NCI-H1436 (cell line): Measurements from ENCODE around the gene TRNT1.

Experiments used
- DNase-seq: peaks from one replicate; lab custom pipeline; 2025; lab: John Stamatoyannopoulos, UW

Gene TRNT1

GRCh38 chr3:3110749-3111361 is 15.9 kb upstream of the TRNT1 start:
- no peak for DNase-seq

- no peak for DNase-seq
Measured at GRCh38 chr3:3113042-3113709, 13.6 kb upstream of the TRNT1 start.

GRCh38 chr3:3117651-3118050 is 9.1 kb upstream of the TRNT1 start:
- DNase-seq: no peak

- DNase-seq: no peak
Measured at GRCh38 chr3:3119393-3119851, 7.3 kb upstream of the TRNT1 start.

- no peak for DNase-seq
Measured at GRCh38 chr3:3125977-3126376, 763 bp upstream of the TRNT1 start.

GRCh38 chr3:3127432-3128010 is 781 bp downstream of the TRNT1 start:
- DNase-seq: no peak

GRCh38 chr3:3129579-3129978 is 2.8 kb downstream of the TRNT1 start:
- DNase-seq: no peak

GRCh38 chr3:3133500-3133899 is 6.8 kb downstream of the TRNT1 start:
- DNase-seq: no peak

GRCh38 chr3:3134750-3135448 is 8.2 kb downstream of the TRNT1 start:
- no peak for DNase-seq

- no peak for DNase-seq
Measured at GRCh38 chr3:3137526-3137925, 10.8 kb downstream of the TRNT1 start.

DNA sequence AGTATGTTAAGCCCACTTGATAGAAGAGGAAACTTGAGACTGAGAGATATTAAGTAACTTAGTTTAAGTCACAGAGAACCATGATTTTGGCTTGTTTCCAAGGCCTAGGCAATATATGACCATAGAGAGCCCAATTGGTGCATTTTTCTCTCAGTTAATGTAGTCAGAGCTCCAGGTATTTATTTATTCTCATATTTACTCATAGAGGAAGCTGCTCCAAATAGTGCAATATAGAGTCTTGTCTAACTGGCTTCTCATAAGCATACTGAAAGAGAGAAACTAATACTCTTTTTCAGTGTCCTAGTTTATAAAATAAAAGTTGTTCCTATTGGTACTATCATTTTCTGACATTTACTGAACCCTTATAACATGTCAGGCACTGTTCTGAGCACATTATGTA is 15.2 kb downstream of the TRNT1 start:
- no peak for DNase-seq

DNA sequence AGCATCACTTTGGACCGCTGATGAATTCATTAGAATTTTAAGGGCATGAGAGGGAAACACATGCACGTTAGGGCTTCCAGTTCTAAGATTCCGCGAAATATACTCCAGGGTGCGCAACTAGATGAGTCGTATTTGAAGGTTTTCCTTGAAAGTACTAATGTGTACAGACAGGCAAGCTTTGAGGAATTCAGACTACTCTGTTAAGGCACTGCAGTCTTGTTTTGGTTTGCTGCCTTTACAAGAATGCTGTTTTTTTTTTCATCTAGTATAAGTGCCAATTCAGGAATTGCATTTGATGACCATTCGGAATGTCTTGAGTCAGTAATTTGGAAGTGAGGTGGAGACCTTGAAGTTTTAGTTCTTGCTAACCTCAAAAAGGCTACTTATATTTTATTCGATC is 19.1 kb downstream of the TRNT1 start:
- DNase-seq: no peak

DNA sequence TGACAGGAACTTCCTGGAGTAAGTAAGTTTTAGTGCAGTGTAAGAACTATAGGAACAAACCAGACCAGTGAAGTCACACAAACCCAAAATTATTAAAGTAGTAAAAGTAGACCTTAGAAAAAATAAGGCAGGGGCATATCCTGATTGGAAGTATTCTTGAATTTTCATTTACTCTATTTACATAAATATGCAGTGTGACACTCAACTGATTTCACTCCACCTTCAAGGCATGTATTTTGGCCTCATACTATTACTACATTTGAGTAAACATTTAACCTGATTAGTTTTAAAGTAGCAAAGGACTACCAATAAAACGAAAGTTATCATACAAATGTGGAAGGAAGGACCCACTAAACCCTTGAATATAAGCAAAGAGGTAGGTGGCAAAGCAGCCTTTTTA is 22.8 kb downstream of the TRNT1 start:
- no peak for DNase-seq

GRCh38 chr3:3151513-3151912 is 24.8 kb downstream of the TRNT1 start:
- DNase-seq: no peak

DNA sequence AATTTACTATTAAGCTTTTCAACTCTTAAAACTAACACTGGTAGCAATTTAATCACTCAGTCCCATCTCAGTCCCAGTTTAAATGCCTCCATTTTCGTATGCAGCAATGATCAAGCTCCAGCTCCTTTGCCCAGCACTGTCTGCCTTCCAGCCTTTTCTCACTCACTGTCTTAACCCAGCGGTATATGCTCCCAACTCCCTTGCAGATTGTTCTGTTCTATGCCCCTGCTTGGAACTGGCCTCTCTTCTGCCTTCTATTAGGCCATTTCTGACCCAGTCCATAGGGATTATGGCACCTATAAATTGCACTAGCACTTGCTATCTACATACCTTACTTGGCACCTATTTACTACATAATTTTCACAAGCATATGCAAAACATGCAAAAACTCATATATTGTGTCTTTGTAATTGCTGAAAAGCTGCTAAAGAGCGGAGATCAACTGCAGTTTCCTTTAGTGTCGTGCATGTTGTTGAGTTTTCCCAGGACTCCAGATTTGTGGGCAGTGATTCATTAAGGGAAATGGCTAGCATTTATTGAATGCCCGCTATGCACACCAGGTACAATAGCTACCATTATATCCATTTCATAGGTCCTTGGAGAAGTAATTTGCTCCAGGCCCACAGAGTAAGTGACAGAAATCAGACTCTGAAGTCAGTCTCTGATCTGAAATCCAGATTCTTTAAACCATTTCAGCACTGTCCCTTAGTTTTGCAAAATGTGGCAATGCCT is 28.3 kb downstream of the TRNT1 start:
- no peak for DNase-seq

DNA sequence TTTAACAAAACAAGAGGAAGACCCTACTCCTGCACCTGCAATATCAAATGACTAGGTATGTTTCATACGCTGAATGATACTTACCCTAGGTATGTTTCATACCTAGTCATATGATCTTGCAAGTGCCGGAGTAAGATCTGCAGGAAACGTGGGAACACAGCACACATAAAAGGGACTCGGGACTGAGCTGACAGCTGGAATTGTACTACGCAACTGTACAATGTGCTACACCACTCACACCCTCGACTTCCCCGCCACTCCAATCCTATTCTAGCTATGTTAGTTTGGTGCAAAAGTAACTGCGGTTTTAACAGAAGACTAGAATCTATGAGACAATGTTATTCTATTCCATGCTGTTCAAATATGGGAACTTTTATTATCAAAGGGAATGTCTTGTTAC is 30.7 kb downstream of the TRNT1 start:
- DNase-seq: no peak

- DNase-seq: no peak
Measured at GRCh38 chr3:3160826-3161225, 34.1 kb downstream of the TRNT1 start.

GRCh38 chr3:3165241-3165640 is 38.5 kb downstream of the TRNT1 start:
- DNase-seq: no peak

DNA sequence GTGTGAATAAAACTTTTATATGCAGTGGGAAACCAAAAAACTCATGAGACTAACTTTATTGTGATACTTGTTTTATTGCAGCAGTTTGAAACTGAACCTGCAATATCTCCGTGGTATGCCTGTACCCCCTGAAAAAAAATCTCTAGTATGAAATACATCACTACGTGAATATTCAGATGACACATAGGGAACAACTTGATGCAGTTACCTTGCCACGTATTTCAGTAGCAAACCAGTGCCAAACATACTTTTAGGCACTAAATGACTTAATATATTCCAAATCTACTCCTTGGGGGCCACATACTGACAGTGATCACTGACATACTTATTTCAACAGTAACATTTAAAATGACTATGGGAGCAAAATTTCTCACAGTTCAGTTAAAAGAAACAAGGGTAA is 38.9 kb downstream of the TRNT1 start:
- no peak for DNase-seq

DNA sequence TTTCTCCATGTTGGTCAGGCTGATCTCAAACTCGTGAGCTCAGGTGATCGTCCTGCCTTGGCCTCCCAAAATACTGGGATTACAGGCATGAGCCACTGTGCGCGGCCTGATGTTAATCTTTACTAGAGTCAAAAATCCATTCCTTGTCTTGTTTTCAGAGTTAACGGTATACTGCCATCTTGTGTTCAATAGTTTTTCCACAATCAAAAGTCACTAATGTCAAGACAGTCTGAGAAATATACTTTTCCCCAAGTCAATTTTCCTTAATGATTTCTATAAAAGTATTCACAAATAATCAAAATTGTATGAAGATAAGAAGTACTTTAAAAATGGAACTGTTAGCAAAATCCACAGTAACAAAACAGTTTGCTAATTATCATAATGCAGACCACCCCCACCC is 44.3 kb downstream of the TRNT1 start:
- DNase-seq: no peak

DNA sequence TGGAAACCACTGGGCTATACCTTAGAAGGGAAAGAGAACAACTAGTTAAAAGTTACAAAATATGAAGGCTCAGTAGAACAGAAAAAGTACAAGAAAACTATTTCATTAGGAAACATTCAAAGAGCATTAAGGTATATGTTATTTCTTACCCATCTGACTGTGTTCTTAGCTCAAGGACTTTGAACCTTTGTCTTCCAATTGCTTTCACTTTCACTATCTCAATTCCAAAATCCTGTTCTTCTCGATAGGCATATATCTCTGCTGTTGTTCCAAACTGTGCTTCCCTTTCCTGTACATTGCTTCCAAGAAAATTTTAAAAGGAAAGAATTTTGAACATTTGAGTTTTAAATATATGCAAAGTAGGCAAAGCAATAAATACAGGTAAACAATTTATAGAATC is 45.9 kb downstream of the TRNT1 start:
- DNase-seq: no peak

- no peak for DNase-seq
Measured at GRCh38 chr3:3177861-3178497, 51.2 kb downstream of the TRNT1 start.
